ENCODE results near the gene CPT2. TPM values are rescaled to one million over a fixed set of nuclear protein-coding genes. Genes with fewer than 3 reads are reported as not detected.

Gene CPT2
- total RNA-seq, 2 donors from 2014 or later, result 12.3 to 14.7 TPM

- Mint-ChIP-seq H3K4me1 (ENCODE audit: low read depth in 2 of 2) (peaks cover 1 to 9% of the 10 kb centered on the region in 2 donors), H3K36me3 (peaks cover 5% of the 10 kb centered on the region), H3K27ac (no peak overlapping the region), H3K4me3 (no peak overlapping the region), H3K9me3 (no peaks in the 10 kb centered on the region), H3K27me3 (no peaks in the 10 kb centered on the region)
- DNase-seq (ENCODE audit: low spot score) (no peak), ATAC-seq (no peak)
Observed at GRCh38 chr1:53214376-53214940, 17.8 kb downstream of the CPT2 start.

GRCh38 chr1:53218201-53218600 lies 21.6 kb downstream of the CPT2 start:
- Mint-ChIP-seq H3K4me1 (ENCODE audit: low read depth in 2 of 2) (peaks cover 14 to 21% of the 10 kb centered on the region in 2 donors), H3K9me3 (no peaks in the 10 kb centered on the region), H3K4me3 (peak overlapping the region; percentile 37), H3K36me3 (no peaks in the 10 kb centered on the region), H3K27ac (peak overlapping the region; percentile 93 to 95), H3K27me3 (no peaks in the 10 kb centered on the region)
- DNase-seq (ENCODE audit: low spot score) (no peak), ATAC-seq (no peak)

GRCh38 chr1:53219711-53220110 lies 23.1 kb downstream of the CPT2 start:
- H3K4me1 Mint-ChIP-seq (ENCODE audit: low read depth in 2 of 2), result peaks cover 14 to 21% of the 10 kb centered on the region in 2 donors
- no peaks in the 10 kb centered on the region for H3K9me3 Mint-ChIP-seq
- peak overlapping the region; percentile 93 to 95 for H3K27ac Mint-ChIP-seq
- DNase-seq (ENCODE audit: low spot score) (no peak), ATAC-seq (no peak)
- H3K27me3 Mint-ChIP-seq, result no peaks in the 10 kb centered on the region
- peak overlapping the region; percentile 88 for H3K4me3 Mint-ChIP-seq
- no peaks in the 10 kb centered on the region for H3K36me3 Mint-ChIP-seq

GRCh38 chr1:53220171-53220961 lies 23.7 kb downstream of the CPT2 start, which contains the start of gene CZIB:
TSS of gene CZIB (minus strand) at chr1:53220634. CDS start at chr1:53220575, 59 bp downstream.
- DNase-seq (ENCODE audit: low spot score) (peak; percentile 97), ATAC-seq (peak; percentile 96 to 97)
- H3K36me3 Mint-ChIP-seq, result no peaks in the 10 kb centered on the region
- H3K9me3 Mint-ChIP-seq, result no peaks in the 10 kb centered on the region
- peak within 1 kb of the TSS; percentile 88 for H3K4me3 Mint-ChIP-seq
- no peaks in the 10 kb centered on the region for H3K27me3 Mint-ChIP-seq
- peaks cover 14 to 21% of the 10 kb centered on the region in 2 donors for H3K4me1 Mint-ChIP-seq (ENCODE audit: low read depth in 2 of 2)
- H3K27ac Mint-ChIP-seq, result peak within 1 kb of the TSS; percentile 93 to 95

GRCh38 chr1:53220962-53221286 lies 24.3 kb downstream of the CPT2 start:
- Mint-ChIP-seq H3K4me1 (ENCODE audit: low read depth in 2 of 2) (peaks cover 14 to 21% of the 10 kb centered on the region in 2 donors), H3K4me3 (peak overlapping the region; percentile 88), H3K27me3 (no peaks in the 10 kb centered on the region), H3K27ac (peak overlapping the region; percentile 93 to 95), H3K36me3 (no peaks in the 10 kb centered on the region), H3K9me3 (no peaks in the 10 kb centered on the region)
- ATAC-seq, result no peak
- no peak for DNase-seq (ENCODE audit: low spot score)

- DNase-seq (ENCODE audit: low spot score) (no peak), ATAC-seq (no peak)
- H3K9me3 Mint-ChIP-seq, result no peaks in the 10 kb centered on the region
- peak overlapping the region; percentile 92 to 98 for H3K27ac Mint-ChIP-seq
- H3K36me3 Mint-ChIP-seq, result peaks cover 17% of the 10 kb centered on the region
- H3K4me3 Mint-ChIP-seq, result peak overlapping the region; percentile 93
- H3K4me1 Mint-ChIP-seq (ENCODE audit: low read depth in 2 of 2), result peaks cover 23 to 30% of the 10 kb centered on the region in 2 donors
- H3K27me3 Mint-ChIP-seq, result no peaks in the 10 kb centered on the region
Observed at GRCh38 chr1:53237638-53238037, 41.0 kb downstream of the CPT2 start.

GRCh38 chr1:53238197-53239155 lies 41.9 kb downstream of the CPT2 start, which contains the start of gene MAGOH:
TSS of gene MAGOH (minus strand) at chr1:53238518. CDS start at chr1:53238448, 70 bp downstream.
- Mint-ChIP-seq H3K4me1 (ENCODE audit: low read depth in 2 of 2) (peaks cover 23 to 30% of the 10 kb centered on the region in 2 donors), H3K4me3 (peak within 1 kb of the TSS; percentile 93), H3K9me3 (no peaks in the 10 kb centered on the region), H3K36me3 (peaks cover 16% of the 10 kb centered on the region), H3K27me3 (no peaks in the 10 kb centered on the region), H3K27ac (peak within 1 kb of the TSS; percentile 92 to 98)
- DNase-seq (ENCODE audit: low spot score) (peak; percentile 97), ATAC-seq (peak; percentile 100)

GRCh38 chr1:53241828-53242227 lies 45.2 kb downstream of the CPT2 start:
- H3K27me3 Mint-ChIP-seq, result no peaks in the 10 kb centered on the region
- no peak for DNase-seq (ENCODE audit: low spot score)
- peaks cover 6% of the 10 kb centered on the region for H3K36me3 Mint-ChIP-seq
- H3K4me3 Mint-ChIP-seq, result no peak overlapping the region
- no peak overlapping the region for H3K27ac Mint-ChIP-seq
- no peaks in the 10 kb centered on the region for H3K9me3 Mint-ChIP-seq
- peaks cover 13 to 18% of the 10 kb centered on the region in 2 donors for H3K4me1 Mint-ChIP-seq (ENCODE audit: low read depth in 2 of 2)
- no peak for ATAC-seq

GRCh38 chr1:53242381-53242780 lies 45.8 kb downstream of the CPT2 start:
- H3K27ac Mint-ChIP-seq, result no peak overlapping the region
- H3K4me1 Mint-ChIP-seq (ENCODE audit: low read depth in 2 of 2), result peaks cover 13 to 16% of the 10 kb centered on the region in 2 donors
- ATAC-seq (no peak), DNase-seq (ENCODE audit: low spot score) (no peak)
- peaks cover 6% of the 10 kb centered on the region for H3K36me3 Mint-ChIP-seq
- H3K4me3 Mint-ChIP-seq, result no peak overlapping the region
- H3K9me3 Mint-ChIP-seq, result no peaks in the 10 kb centered on the region
- no peaks in the 10 kb centered on the region for H3K27me3 Mint-ChIP-seq

GRCh38 chr1:53244141-53244540 lies 47.5 kb downstream of the CPT2 start:
- no peaks in the 10 kb centered on the region for H3K9me3 Mint-ChIP-seq
- H3K27me3 Mint-ChIP-seq, result no peaks in the 10 kb centered on the region
- H3K4me3 Mint-ChIP-seq, result no peak overlapping the region
- DNase-seq (ENCODE audit: low spot score), result no peak
- peaks cover 0 to under 1% of the 10 kb centered on the region in 2 donors for H3K4me1 Mint-ChIP-seq (ENCODE audit: low read depth in 2 of 2)
- no peaks in the 10 kb centered on the region for H3K36me3 Mint-ChIP-seq
- H3K27ac Mint-ChIP-seq, result no peak overlapping the region
- ATAC-seq, result no peak

GRCh38 chr1:53246261-53247134 lies 49.9 kb downstream of the CPT2 start:
- DNase-seq (ENCODE audit: low spot score), result no peak
- H3K36me3 Mint-ChIP-seq, result peaks cover 21% of the 10 kb centered on the region
- no peak overlapping the region for H3K27ac Mint-ChIP-seq
- H3K4me1 Mint-ChIP-seq (ENCODE audit: low read depth in 2 of 2), result no peaks in the 10 kb centered on the region
- ATAC-seq, result no peak
- no peaks in the 10 kb centered on the region for H3K27me3 Mint-ChIP-seq
- no peaks in the 10 kb centered on the region for H3K9me3 Mint-ChIP-seq
- H3K4me3 Mint-ChIP-seq, result no peak overlapping the region

- Mint-ChIP-seq H3K27ac (no peak overlapping the region), H3K9me3 (no peaks in the 10 kb centered on the region), H3K4me3 (no peak overlapping the region), H3K4me1 (ENCODE audit: low read depth in 2 of 2) (no peaks in the 10 kb centered on the region), H3K27me3 (no peaks in the 10 kb centered on the region), H3K36me3 (peaks cover 21% of the 10 kb centered on the region)
- ATAC-seq (no peak), DNase-seq (ENCODE audit: low spot score) (no peak)
Observed at GRCh38 chr1:53249706-53250105, 53.1 kb downstream of the CPT2 start.

GRCh38 chr1:53250325-53250724 lies 53.7 kb downstream of the CPT2 start:
- H3K4me1 Mint-ChIP-seq (ENCODE audit: low read depth in 2 of 2), result no peaks in the 10 kb centered on the region
- no peak overlapping the region for H3K27ac Mint-ChIP-seq
- no peak overlapping the region for H3K4me3 Mint-ChIP-seq
- H3K9me3 Mint-ChIP-seq, result no peaks in the 10 kb centered on the region
- no peaks in the 10 kb centered on the region for H3K27me3 Mint-ChIP-seq
- H3K36me3 Mint-ChIP-seq, result peaks cover 21% of the 10 kb centered on the region
- no peak for DNase-seq (ENCODE audit: low spot score)
- ATAC-seq, result no peak

Measured in natural killer cell treated with Interleukin-12 subunit alpha and Interleukin-12 subunit beta and Interleukin-15 and Interleukin-18, amount 100 ng/mL, for 72 hours (primary cell).